NK-92 (cell line): ENCODE results near the gene KRABD2.
A peak's percentile ranks its signal among the peaks of the same experiment; 100 is the strongest.
"Not testable (repeated sequence)": the region's sequence is repeated elsewhere in the genome, so short reads cannot be mapped to it uniquely, and the experiment has no call there.

Source experiments
- DNase-seq: peaks from one replicate; lab custom pipeline; 2025; ENCODE audit not compliant: unreplicated experiment; lab: John Stamatoyannopoulos, UW

The KRABD2 gene

DNA sequence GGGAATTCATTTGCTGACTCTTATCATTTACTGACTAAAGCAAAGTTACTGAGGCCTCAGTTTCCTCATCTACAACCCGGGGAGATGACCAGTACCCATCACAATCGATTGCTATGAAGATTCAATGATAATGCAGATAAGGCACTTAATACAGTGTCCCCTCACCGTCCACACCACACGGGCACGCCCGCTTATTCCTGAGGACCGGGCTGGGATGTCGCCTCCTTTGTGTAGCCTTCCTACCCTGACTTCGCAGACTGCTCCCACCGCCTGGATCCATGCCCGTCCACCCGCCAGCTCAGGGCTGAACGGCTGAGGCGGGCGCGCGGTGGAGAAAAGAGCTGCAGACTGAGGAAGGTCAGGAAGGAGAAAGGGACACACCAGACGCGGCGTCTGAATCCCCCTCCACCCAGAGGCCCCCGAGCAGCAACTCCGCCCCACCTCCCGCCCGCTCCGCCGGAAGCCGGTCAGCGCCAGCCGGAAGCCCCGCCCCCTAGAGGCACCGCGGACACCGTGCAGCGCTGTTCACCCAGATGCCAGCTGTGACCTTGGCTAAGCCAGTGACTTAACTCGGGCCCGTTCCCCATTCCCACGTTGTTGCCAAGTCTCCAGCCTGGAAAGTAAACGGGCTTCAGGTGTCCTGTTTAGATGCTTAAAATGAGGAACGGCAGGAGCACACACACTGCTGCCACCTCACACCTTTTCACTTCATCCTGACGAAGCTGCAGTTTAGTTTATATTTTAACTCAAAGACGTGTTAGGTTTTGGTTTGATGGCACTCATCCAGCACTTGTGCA, at the start of gene KRABD2:
KRABD2 (minus strand) TSS at position 434 of the 797 bp plus-strand sequence.
- DNase-seq: peak; percentile 29

- no peak for DNase-seq
These were observed 45.1 kb upstream of the KRABD2 start for GRCh38 chr17:8421571-8421970.

DNA sequence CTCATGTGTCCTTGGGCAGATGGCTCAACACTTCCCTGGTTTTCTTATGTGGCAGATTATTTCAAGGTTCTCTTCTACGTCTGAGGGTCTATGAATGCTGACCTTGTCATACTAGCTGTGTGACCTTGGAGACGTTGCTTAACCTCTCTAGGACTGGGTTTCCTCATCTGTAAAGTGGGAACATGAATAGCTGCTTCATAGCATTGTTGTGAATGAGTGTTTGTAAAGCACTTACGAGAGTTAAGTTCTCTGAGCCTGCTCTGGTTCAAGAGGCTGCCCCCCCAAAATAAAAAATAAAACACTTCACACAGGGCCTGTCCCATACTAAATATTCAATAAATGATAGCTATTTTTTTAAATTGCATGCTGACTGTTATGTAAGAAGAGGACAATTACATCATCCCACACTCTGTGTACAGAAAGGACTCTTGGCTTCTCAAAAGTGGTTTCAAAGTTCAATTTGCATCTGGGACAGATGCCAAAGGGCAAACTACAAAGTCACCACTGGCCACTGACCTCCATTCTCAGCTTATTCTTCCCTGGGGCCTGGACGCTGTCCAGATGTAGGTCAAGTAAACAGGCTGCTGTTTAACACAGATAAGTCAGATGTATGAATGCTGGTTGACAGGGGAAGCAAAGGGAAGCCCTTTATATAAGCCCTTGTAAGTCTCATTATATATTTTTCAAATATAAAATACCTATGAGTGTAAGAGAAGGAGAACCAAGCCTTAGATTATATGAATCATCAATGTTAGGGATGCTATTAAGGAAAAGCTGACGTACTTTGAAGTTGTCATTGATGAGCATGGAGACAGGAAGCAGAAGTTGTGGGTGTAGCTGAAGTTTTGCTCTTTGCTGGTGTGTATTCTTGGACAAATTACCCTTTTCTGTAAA, 43.8 kb upstream of the KRABD2 start:
- no peak for DNase-seq

DNA sequence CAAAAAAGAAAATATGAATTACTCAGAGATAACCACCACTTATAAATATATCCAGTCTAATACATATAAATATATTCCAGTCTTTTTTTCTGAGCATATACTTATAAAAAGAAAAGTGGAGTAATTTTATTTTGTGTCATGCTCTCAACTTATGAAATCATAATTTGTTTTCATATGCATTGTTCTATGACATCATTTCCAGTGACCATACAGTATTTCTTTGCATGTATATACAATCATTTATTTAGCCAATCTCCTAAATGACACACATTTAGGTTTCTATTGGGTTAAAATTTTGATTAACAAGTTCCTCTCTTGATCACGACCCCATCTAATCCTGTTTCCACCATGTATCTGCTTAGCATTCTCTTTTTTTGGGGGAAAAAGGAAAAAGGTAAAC, 42.8 kb upstream of the KRABD2 start:
- DNase-seq: no peak

DNA sequence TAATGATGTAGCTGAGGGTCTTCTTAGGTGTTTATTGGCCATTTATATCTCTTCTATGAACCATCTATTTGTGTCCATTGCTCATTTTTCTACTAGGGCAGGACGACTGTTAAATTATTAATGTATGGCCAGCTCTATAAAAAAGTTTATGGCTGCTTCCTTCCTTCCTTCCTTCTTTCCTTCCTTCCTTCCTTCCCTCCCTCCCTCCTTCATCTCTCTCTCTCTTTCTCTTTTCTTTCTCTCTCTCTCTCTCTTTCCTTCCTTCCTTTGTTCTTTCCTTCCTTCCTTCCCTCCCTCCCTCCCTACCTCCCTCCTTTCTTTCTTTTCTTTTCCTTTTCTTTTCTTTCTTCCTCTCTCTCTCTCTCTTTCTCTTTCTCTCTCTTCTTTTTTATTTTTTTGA, 42.0 kb upstream of the KRABD2 start:
- DNase-seq: no peak

DNA sequence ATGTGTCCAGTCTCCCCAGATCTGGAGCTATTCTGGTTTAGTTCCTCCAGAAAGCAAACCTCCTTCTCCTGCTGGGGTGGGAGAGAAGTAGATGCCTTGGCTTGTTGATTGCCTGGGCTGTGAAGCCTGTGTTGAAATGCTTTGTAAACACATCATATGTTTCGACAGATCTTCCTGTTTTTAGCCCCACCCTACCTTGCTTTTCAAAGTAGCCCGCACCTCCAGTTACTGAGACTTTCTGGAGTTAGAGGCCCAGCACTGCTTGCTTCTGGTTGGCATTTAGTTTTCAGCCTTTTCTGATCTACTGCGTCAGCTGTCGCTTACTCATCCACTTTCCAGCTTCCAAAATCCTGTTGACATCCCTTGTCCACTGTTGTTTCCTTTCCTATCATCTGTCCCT, 41.3 kb upstream of the KRABD2 start:
- DNase-seq: no peak

- DNase-seq: no peak
These were observed 37.4 kb upstream of the KRABD2 start for GRCh38 chr17:8413938-8414337.

GRCh38 chr17:8413328-8413727, 36.8 kb upstream of the KRABD2 start:
- DNase-seq: no peak

GRCh38 chr17:8412089-8412488, 35.6 kb upstream of the KRABD2 start:
- DNase-seq: no peak

DNA sequence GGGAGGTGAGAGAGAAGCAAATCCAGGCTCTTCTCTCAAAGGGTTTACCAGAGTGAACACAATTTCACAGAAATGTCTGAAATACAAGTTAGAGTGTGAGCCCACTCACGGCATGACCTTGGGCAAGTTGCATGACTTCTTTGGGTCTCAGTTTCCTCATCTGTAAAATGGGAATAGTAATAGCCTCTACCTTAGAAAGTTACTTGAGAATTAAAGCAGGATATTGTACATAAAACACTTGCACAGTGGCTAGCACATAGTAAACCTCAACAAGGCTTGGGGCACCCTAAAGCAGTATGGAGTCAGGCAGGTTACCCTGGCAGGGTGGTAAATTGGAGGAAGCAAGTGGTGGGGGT, 34.4 kb upstream of the KRABD2 start:
- DNase-seq: no peak

DNA sequence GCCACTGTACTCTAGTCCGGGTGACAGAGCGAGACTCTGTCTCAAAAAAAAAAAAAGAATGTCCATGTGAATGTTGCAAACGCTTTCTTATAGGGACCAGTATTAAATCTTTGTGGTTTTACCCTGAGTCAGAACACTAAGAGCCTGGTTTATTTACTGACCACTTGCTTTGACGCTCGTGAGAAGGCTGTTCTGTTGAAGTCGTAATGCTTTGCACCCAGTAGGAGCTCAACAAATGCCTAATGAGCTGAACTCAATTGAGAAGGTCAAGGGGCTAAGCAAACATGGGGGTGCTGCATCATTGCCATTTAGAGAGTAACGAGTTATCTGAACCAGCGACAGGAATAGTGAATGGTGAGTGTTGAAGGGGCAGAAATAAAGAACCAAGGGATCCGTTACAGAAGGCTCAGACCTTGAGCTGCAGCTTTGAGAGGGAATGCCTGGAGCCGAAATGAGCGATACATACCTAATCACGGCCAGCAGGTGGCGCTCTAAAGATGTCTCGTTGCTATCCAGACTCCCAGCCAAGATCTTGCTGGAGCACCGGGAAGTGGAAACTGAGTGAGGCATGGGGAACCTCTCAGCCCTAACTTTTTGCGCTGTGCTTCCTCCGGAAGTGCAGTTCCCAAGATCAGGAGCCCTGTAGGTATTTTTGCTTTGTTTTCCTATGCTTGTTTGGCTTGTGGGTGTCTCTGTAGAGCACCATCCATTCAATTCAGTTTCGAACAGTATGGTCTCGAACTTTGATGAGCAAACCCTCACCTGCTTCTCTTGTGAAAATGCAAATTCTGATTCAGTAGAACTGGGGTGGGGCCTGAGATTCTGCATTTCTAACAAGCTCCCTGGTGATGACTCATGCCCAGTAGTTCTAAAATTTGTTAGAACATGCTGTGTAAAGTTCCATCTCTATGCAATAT, 33.7 kb upstream of the KRABD2 start:
- DNase-seq: no peak

- DNase-seq: no peak
These were observed 31.9 kb upstream of the KRABD2 start for GRCh38 chr17:8408371-8408770.

- DNase-seq: no peak
These were observed 29.7 kb upstream of the KRABD2 start for GRCh38 chr17:8406174-8406573.

GRCh38 chr17:8405499-8406016, 29.1 kb upstream of the KRABD2 start:
- DNase-seq: no peak

DNA sequence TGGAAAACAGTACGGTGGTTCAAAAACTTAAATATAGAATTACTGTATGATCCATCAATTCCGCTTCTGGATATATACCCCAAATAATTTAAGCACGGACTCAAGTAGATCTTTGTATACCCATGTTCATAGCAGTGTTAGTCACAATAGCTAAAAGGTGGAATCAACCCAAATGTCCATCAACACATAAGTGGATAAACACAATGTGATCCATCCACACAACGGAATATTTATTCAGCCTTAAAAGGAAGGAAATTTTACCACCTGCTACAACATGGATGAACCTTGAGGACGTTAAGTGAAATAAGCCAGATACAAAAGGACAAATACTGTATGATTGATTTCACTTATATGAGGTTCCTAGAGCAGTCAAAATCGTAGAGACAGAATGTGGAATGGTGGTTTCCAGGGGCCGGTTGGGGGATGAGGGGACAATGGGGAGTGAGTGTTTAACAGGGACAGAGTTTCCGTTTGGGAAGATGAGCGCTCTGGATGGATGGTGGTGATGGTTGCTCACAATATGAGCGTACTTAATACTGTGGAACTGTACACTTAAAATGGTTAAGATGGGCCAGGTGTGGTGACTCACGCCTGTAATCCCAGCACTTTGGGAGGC, 26.5 kb upstream of the KRABD2 start:
- no peak for DNase-seq

DNA sequence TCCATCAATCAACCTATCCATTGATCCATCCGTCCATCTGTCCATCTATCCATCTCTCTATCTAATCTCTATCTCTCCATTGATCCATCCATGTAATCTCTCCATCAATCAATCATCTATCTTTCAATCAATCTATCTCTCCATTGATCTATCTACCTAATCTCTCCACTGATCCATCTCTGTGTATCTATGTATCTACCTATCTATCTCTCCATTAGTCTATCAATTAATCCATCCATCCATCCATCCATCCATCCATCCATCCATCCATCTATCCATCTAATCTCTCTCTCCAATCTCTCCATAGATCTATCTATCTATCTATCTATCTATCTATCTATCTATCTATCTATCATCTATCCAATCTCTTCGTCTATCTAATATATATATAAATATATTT, 24.6 kb upstream of the KRABD2 start:
- DNase-seq: no peak

- DNase-seq: no peak
These were observed 22.5 kb upstream of the KRABD2 start for GRCh38 chr17:8398980-8399379.

- no peak for DNase-seq
These were observed 21.1 kb upstream of the KRABD2 start, which contains the start of gene RNF222 for GRCh38 chr17:8397636-8398035. Gene RNF222 (minus strand): TSS chr17:8397827. CDS start chr17:8393461, 4,366 bp downstream.

- not testable (repeated sequence) for DNase-seq
These were observed 18.0 kb upstream of the KRABD2 start for GRCh38 chr17:8394497-8394896.

DNA sequence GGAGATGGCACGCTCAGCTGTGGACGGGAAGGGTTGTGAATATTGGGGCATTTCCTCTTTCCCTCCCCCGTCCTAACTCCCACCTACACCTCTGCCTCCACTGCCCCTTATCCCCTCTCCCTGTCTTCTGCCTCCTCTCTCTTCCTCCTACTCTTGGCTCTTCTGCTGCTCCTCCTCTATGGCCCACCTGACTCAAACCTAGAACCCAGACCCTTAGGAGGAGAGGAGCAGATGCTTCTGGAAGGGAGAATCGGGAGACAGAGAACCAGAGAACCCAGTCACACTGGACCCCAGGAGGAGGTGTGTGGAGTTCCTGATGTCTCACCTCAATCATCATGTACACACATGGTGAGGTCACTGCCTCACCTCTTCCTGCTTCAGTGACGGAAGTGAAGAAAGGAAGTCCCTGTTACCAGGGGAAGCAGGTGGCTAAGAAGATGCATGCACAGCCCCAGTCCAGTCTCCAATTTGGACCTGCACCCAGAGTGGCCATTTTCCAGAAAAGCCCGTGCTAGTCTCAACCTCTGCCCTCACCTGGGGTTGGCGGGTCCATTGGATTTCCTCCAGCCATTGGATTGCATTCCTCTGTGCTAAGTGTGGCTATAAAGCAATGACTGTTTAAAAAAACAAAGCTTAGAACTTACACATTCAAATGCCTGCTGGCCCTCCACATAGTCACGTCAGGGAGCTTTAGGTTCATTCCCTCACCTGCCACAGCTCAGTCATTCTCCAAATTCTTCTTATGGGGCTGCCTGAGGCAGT, 17.1 kb upstream of the KRABD2 start:
- DNase-seq: no peak
